ENCODE data around the gene EML4.

GRCh38 chr2:42317945-42318344 is 148.8 kb downstream of the EML4 start:
- TF ChIP-seq CTCF (IDR thresholded peaks at IDR 0.05; ENCODE audit: borderline replicate concordance, extremely low read depth, low read length, poor library complexity, severe bottlenecking) = no peak
- TF ChIP-seq EZH2 (IDR thresholded peaks at IDR 0.05; ENCODE audit: borderline replicate concordance, low read depth, low read length, severe bottlenecking) = no peak
